OCI-M2 (cell line): Measurements from ENCODE around the gene CTSE.

ENCODE experiments used
- DNase-seq: peaks from one replicate; lab custom pipeline; 2025; ENCODE audit not compliant: unreplicated experiment; lab: John Stamatoyannopoulos, UW

CTSE gene

DNA sequence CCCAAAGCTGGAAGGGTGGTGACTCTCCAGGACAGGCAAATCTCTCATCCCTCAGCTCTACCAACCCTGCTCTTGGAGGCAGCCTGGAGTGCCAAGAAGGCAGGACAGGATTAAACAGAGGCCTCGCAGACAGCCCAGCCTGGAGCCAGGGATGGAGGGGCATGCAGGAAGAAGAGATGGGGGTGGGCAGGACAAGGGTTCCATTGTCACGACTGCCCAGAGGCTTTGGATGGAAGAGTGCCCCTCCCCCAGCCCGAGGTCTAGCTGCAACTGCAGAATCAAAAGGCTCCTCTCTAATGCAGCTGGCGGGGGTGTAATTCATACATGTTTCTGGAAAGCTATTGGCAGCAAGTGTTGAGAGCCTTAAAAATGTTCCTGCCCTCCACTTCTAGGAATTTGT is 29.3 kb downstream of the CTSE start:
- DNase-seq, result no peak

DNA sequence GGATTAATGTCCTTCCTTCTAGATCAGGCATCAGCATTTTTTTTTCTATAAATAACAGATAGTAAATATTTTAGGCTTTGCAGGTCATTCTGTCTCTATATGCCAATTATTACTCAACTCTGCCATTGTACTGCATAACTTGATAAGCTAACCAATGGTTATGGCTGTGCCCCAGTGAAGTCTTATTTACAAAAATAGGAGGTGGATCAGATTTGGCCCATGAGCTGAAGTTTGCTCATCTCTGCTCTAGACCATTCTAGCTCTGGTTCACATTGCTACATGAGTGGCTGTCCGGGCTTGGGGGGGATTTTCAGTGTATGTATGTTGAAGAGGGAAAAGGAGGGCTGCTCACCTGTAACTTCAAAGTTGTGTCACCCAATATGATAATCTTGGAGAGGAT is 30.6 kb downstream of the CTSE start:
- DNase-seq, result no peak

DNA sequence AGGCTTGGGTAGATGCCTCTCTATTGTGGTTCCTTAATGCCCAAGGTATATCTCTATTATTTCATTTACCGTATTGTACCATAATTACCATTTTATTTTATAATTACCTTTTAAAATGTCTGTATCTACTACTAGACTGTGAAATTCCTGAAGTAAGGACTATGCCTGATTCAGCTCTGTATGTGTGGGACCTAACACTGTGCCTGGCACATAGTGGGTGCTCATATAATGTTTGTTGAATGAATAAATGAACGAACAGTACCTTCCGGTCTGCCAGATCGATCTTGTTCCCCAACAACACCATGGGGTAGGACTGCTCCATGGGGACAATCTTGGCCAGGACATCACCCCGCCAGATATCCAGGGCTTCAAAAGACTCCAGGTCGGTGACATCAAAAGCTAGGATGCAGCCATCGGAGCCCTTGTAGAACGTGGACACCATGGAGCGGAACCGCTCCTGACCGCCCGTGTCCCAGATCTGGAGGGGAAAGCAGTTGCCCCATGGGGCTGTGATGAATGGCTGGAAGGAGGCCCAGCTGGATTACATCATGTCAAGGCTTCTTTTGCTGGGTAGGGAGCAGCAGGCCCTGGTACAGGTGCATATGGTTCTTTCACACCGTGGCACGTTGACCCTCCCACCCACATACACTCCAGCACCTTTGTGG is 31.3 kb downstream of the CTSE start:
- no peak for DNase-seq

DNA sequence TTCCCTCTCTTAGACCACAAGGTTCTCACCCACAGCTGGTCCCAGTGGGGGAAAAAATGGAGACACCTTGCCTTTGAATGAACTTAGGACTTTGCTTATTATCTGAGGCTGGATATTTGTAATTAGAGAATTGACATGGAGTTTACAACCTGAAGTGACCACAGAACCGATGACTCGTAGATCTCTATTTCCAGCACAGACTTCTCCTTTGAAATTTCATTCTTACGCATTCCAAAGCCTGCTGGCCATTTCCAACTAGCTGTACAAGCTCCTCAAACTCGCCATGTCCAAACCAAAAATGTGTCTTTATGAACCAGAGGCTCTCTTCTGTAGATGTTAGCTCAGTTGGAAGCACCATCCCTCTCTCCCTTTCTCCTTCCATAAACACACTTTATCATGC is 32.5 kb downstream of the CTSE start:
- no peak for DNase-seq

DNA sequence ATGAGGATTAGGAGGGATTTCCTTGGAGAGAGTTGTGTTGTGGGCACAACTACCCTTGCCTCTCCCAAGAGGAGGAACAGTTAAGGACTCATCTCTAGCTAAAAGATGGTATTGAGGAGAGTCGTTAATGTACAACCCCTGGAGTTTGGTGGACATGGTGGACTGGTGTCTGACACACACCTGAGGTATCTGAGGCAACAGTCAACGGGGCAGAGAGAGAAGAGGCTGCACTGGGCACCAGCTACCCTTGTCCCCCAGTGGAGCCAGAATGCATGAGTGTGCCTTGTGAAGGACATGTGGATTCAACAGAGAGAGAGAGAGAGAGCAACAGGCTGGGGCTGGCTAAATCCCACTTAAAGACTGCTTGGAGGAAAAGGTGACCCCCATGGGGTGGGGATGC is 33.5 kb downstream of the CTSE start:
- no peak for DNase-seq

DNA sequence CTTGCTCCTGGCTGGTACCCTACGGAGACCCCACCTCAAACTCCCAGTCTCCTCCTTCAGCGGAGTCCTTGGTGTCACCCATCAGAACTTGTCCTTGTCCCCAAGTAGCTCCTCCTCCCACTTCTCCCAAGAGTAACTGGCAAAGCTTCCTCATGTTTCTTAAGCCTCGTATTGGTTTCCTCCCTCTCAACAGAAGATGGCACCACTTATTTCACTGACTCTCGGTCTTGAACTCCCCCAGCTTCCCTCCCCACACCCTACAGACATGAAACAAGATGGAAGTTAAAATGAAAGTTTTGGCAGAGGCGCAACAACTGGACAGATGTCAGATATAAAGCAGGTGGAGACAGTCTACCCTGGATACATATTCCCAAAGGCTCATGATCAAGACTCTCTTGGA is 33.9 kb downstream of the CTSE start:
- DNase-seq, result no peak

DNA sequence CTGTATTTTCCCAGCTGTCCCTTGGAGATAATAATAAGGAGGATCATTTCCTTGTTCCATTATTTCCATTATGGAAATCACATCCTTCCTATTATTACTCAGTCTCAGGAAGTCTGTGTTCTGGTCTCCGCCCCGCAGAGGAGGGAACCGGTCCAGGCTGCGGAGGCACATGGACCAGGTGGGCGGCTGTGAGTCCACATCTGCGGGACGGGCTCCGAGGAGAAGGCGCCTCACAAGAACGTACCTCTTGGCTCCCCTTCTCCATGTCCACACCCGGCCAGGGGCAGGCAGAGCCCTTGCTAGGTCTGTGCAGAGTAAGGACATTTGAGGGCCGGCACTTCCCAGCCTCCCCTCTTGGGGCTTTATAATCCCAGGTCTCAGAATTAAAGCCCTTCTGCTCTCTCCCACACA is 35.1 kb downstream of the CTSE start:
- no peak for DNase-seq

DNA sequence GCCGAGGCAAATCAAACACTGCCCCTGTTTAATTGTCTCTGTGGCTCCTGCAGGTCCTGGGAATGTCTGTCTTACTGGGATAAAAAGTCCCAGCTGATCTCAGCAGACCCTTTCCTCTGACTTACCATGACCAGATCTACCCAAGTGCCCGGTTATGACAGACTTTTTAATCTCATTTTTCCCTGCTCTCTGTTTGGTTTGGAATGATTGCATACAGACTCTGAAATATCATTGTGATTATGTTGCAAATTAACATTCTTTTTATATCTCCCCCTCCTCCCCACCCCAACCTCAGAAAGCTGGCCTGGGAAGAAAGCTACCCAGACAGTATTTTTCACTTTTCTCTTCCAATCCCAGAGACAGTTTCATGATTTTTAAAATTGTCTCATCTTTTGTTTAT is 36.8 kb downstream of the CTSE start:
- DNase-seq, result no peak

DNA sequence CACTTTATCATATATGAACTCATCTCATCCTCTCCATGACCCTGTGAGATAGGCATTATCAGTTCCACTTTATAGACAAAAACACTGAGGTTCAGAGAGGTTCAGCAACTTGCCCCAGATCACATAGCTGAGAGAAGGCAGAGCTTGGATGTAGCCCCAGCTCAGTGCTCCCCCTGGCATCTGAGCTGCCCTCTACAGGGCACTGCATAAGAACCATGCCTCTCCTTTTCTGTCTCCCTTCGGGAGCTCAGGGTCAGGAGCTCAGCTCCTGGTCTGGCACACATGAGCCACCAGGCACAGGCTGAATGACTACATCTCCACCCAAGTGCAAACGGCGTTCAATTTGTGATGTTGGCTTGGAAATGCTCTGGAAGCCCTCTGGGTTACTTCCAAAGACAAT is 37.4 kb downstream of the CTSE start:
- DNase-seq, result no peak

DNA sequence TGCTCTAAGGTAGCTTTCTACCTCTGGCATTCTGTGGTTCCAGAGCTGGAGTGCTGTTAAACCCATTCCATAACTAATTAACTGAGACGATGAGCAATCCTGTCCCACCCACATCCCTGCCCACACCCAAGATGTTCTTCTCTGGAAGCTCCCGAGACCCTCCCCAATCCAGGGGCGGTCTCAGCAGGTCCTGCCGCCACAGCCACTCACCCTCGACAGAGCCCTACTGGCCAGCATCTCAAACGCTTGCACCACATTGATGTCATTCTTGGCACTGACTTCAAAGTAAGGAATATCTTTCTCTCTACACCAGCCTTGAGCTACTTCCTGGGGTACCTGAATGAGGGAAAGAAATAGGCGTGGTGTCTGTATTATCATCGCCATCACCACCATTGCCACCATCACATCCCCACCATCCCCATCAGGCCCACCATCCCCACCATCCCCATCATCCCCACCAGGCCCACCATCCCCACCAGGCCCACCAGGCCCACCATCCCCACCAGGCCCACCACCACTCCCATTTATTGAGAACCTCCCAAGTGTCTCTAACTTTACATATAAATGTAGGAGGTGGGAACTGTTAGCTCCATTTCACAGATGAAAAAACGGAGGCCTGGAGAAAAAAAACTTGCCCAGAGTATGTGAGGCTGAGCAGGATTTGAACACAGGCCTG is 38.2 kb downstream of the CTSE start:
- no peak for DNase-seq

DNA sequence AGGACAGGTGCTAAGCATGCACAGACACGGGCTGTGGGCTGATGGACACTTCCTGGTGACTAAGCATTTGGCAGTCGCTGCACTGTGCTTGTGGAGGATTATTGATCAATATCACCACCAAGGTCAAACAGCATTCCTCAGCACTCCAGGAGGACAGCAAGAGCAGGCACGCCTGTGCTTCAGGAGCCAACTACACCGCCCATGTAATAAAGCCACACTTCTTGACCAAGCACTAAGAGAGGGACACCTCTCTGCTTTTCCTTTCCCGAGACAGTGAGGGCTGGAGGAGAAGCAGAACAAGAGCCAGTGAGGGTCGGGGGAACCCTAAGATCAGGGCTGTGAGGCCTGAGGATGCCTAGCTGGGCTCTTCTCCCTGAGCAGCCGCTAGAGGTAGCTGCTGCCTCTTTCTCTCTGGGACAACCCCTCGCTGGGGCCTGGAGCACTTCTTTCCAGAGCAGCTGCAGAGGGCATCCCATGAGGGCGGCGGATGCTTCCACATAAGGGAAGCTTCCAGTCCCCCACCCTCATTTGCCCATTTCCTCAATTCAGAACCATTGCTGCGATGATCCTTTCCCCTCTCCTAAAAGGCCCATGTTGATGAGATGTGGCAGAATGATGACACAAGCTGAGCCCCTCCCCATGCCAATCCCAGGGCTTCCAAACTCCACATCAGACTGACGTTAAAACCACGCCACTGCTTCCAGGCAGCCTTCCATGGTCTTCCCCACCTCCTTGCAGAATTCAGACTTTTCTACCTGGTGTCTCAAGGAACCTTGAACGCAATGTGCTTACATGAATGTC is 39.6 kb downstream of the CTSE start:
- DNase-seq, result no peak

DNA sequence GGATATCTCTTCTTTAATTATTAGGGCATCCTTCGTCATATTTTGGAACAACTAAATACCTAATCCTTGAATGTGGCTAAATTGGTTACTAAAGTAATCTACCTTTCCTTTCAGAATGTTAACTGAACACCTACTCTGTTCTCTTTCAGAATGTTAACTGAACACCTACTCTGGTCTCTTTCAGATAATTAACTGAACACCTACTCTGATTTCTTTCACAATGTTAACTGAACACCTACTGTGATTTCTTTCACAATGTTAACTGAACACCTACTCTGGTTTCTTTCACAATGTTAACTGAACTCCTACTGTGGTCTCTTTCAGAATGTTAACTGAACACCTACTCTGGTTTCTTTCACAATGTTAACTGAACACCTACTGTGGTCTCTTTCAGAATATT is 42.4 kb downstream of the CTSE start:
- DNase-seq, result no peak

DNA sequence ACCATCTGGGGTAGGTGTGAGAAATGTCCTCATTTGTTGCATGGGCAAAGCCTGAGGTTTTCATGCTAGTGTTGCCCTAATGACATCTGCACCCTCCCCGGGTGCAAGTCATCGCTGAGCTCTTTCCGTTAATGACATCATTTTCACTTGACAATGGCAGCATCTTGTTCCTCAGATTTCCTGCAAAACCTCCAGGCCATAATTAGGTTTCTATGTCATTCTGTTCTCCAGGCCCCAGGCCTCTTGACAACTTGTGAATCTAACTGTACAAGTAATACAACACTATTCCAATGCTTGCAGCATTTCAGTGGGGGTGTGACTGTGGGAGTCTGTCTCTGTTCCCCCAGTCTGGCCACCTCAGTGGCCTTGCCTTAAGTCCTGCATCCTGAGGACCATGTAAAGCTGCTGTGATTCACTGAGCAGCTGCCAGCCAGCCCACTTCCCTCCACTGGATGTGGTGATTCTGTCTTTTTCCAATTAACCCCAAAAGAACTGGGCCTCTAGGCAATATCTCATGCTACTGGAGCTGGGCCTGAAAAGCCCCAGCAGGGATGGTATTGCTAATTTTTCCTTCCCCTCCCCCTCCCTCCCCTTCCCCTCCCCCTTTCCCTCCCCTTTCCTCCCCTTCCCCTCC is 43.3 kb downstream of the CTSE start:
- no peak for DNase-seq

DNA sequence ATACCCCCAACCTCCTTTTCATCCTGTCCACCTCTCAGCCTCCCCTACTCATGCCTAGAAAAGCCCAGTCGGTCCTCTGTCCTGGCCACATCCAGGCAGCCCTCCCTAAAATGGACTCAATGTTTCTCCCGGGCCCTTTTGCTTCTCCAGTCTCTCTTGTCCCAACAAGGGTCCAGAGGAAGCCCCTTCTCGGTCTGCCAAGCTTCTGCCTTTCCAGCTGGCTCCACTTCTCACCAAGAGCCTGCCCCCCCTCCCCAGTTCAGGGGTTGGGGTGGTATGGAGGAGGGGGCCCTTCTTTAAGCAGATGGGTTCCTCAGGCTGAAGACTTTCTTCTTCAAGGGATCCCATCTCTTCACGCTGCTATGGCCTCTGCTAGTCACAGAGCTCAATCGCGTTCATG is 44.4 kb downstream of the CTSE start:
- DNase-seq, result no peak

DNA sequence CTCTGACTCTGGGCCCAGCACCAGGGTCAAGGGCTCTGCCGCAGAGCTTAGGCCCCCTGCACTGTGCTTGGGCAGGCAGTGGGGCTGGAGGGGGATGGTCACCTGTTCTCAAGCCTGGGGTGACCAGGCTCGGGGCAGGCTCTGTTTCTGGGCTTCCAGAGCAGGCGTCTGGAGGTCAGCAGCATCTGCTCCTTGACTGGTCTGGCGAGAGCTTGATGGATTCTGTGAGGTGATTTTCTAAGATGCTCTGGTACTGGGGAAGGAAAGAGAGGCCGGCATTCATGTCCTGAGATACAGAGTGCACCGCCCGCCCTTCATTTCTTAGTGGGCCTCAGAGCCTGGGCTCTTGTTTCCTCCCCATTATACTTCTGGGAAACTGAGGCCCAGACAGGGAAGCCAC is 45.0 kb downstream of the CTSE start:
- DNase-seq, result no peak

DNA sequence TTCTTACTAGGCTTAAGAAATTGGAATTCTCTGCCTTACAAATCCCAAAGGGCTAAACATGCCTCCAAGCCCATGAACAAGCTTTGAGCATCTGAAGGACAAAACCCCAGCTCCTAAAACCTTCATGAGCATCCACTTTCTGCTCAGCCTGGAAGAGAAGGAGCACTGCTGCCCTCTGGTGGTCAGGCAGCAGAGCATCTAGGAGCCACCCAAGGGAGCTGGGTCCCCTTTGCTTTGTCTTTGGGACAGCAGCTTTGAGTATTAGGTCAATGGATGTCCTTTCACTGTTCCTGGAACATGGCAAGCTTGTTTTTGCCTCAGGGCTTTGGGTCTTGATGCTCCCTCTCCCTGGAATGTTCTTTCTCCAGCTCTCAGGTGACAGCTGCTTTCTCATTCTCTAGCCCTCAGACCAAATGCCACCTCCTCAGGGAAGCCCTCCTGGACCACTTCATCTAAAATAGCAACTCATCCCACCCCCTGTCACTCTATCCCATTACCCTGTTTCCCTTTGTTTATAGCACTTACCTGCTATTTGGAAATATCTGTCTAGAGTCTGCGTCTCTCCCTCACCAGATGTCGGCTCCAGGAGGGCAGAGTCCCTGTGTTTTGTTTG is 46.2 kb downstream of the CTSE start:
- peak; percentile 16 for DNase-seq

DNA sequence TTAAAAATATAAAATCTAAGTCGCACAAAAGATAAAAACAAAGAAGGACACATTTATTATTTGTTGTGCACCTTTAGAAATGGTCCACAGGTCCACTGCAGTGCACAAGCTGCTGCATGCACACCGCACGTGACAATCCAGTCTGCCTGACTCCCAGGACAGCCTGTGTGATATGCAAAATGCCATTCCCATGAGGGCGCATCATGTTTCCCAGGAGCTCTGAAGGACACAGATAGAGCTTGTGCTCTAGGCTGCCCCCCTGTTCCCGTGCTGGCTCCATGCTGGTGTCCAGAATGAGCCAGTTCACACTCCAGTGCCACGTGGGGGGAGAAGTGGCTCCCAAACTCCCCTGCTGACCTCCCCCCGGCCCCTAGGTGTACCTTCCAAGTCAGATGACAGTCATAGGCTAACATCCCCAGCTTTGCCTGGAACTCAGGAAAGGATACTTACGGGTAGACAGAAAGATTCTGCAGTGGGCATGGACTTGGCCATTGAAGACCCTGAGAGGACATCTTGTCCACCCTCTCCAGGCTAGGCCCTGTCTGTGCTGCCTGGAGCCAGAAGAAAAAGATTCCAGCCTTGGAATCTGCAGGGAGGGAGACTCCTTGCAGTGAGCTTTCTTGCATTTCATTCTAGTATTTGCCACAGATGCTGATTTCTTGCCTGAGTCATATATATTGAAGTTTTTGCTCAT is 46.8 kb downstream of the CTSE start:
- DNase-seq, result no peak

DNA sequence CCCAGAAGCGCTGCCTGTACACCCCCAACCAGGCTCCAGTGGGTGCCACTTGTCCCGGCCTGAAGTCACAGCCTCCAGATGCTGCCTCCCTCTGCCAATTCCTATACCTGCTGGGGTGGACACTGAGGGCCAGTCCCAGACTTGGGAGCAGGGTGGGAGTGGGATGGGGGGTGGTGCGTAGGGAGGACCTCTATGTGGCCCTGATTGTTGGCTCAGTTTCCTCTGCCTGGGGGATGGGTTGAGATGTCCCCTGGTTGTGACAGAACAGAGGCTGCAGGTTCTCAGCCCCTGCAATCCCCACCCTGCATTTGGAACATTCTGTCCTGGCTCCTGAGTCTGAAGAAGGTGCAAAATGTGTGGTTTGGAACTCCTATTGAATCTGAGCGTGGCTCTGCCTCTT is 47.7 kb downstream of the CTSE start:
- DNase-seq, result no peak

DNA sequence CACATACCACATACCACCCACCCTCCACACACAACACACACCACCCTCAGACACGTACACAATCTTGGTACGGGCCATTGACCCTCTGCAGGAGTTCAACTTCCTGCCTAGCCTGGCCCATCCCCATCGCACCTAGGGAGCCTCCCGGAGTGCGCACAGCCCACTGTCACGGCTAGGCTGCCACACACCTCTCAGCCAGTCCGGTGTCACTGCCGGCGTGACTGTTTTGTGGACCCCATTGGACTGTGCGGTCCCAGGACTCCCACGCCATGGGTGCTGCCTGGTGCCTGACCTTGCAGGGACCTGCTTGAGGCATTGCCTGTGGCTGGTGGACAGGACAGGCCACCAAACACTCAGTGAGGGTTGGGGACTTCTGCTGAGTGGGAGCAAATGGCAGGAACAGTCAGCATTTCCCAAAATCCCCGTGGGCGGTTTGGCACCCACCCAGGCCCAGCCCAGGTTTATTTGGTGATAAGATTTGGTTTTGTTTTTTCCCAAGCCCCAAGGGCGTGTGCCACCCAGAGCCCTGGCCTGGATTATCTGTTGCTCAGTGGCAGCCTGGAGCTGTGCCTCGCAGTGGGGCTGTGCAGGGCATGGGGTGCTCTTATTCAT is 48.2 kb downstream of the CTSE start:
- no peak for DNase-seq

DNA sequence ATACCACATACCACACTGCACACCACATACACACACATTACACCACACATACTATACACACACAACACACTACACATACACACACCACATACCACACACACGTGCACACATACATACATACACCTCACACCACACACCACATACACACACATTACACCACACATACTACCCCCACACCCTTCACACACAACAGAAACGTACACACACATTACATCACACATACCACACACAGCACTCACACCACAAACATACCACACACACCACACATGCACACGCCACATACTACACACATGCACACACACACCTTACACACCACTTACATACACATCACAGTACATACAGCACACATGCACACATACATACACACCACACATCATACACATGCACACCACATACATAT is 49.0 kb downstream of the CTSE start:
- DNase-seq, result no peak
